GM12801 (cell line): ENCODE measurements around the gene RAD17.

ENCODE experiments used
- CTCF ChIP-seq: IDR thresholded peaks from one replicate; pipeline ENCODE4 v1.5.1; 2011; ENCODE audit warnings: control low read depth; ENCODE audit not compliant: insufficient read length; ENCODE audit errors: extremely low read depth

RAD17 gene

DNA sequence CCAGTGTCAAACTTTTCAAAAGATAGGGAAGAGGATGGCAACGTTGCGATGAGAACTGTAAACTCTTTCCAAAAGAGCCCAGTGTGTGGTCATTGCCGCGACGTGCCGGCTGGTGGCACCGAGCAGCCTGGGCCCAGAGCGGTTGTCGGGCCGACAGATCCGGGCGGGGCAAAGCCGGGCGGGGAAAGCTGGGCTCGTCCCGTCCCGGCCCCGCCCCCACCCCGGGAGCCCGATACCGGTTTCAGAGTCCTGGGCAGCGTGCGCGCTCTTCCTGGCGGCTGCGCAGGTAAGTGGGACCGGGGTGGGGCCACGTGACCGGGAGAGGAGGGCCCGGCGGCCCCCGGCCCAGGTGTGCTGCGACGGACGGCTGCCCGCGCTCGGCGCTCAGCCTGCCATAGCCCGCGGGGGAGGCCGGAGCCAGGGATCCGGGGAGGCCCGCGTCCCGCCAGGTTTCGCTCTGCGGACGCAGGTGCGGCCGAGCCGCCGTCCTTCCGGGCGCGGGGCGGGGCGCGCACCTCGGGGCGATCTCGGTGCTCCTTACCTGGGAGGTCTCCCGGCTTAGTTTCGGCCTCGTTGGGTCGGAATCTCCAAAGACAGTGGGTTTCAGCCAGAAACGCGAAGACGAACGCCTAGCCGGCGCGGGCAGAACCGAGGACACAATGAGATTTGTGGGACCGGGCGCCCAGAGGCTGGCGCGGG, 45.4 kb downstream of the RAD17 start, which contains the start of gene MARVELD2:
Gene MARVELD2 (plus strand): TSS at position 232 of the 699 bp plus-strand sequence. CDS start 4,270 bp downstream, outside the sequence.
- no peak for TF ChIP-seq CTCF

DNA sequence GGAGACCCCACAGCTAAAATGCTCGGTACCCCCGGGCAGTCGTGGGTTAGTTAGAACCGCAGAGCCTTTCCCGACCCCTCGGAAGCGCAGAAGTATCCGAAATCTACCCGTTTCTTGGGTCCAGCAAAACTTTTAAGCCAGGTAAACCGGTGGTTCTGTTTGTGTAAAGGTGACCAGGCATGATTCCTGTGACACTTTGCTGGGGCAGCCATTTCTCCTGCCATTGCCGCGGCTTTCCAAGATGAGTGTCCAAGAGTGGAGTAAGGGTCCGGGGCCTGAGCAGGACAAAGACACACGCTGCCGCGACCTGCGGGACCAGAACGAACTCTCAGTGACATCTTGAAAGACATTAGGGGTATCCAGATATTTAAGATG, 46.0 kb downstream of the RAD17 start:
- TF ChIP-seq CTCF, result no peak

DNA sequence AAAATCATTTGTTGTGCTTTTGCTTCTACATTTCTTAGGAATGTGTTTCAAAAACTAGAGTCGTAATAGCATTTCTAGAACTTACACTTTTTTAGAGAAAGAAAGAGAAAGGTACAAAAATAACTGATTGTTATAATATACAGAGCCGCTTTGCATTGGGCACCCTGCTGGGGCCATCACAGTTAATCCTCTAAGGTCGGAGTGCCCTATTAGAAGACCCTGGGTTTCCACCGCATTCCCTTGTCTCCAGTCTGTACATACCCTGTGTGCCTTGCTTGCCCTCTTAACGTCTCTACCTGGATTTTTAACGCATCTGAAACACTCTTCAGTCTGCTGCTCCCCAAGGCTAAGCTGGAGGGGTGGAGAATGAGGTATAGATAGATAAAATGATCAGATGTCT, 46.6 kb downstream of the RAD17 start:
- no peak for TF ChIP-seq CTCF

DNA sequence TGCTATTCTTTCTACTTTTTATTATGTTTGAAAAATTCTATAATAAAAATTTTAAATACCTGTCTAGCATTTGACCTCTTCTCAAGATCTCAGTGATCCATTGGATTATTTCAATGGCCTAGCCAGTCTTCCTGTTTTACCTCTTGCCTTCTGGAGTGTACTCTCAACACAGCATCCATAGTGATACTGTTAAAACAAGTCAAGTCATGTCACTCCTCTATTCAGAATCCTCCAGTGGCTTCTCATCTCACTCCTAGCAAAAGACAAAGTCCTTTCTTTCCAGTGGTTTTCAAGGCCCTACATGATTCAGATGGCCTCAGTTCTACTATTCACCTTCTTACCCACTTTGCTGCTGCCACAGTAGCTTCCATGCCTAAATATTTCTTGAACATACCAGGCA, 47.1 kb downstream of the RAD17 start:
- TF ChIP-seq CTCF, result no peak

DNA sequence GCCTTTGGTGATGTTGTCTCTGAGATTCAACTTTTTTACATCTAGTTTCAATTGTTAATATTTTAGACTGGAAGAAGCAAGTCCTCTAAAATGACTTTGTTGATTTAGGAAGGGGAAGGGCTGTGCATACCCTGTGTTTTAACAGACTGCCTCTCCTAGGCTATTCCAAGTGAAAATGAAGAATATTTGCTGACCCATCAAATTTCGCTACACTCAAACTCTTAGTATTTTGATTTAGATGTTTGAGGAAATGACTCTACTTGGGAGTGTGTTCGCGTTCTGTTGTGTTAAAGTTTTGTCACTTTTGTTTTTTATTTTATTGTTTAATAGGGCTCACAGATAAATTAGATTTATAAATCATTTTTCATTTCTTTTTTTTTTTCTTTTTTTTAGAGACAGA, 48.9 kb downstream of the RAD17 start:
- no peak for TF ChIP-seq CTCF

- no peak for TF ChIP-seq CTCF
Observed at GRCh38 chr5:69431424-69432303, 62.0 kb downstream of the RAD17 start.

- TF ChIP-seq CTCF, result no peak
Observed at GRCh38 chr5:69432412-69433206, 63.0 kb downstream of the RAD17 start.
